ENCODE results near the gene RAB11A.
A peak's percentile ranks its signal among the peaks of the same experiment; 100 is the strongest.

Gene RAB11A

DNA sequence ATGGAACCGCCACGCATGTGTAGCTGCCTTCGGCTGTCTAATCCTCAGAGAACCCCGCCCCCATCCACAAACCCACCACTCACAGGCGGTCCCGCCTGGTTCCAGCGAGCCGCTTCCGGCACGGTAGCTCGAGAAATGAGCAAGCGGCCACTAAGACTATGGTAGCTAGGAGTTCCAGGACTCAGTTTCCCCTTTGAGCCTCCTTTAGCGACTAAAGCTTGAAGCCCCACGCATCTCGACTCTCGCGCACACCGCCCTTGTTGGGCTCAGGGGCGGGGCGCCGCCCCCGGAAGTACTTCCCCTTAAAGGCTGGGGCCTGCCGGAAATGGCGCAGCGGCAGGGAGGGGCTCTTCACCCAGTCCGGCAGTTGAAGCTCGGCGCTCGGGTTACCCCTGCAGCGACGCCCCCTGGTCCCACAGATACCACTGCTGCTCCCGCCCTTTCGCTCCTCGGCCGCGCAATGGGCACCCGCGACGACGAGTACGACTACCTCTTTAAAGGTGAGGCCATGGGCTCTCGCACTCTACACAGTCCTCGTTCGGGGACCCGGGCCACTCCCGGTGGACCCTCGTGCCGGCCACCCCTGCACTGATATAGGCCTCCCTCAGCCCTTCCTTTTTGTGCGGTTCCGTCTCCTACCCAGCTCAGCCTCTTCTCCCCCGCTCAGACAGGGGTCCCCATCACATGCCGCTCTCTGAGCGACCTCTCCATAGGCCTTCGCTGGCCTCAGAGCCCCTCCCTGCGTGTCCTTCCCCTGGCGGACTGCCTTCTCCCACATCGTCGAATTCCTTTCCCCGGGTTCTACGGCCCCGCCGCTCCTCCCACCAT, at the start of gene RAB11A:
Gene RAB11A, plus strand, starts transcription at position 366 of the 828 bp plus-strand sequence. Its CDS starts 95 bp downstream, at position 461.
- peak within 1 kb of the TSS; percentile 98 for H3K4me3 ChIP-seq (ENCODE audit: low read depth, low read length)
- TF ChIP-seq, protein P1, sequence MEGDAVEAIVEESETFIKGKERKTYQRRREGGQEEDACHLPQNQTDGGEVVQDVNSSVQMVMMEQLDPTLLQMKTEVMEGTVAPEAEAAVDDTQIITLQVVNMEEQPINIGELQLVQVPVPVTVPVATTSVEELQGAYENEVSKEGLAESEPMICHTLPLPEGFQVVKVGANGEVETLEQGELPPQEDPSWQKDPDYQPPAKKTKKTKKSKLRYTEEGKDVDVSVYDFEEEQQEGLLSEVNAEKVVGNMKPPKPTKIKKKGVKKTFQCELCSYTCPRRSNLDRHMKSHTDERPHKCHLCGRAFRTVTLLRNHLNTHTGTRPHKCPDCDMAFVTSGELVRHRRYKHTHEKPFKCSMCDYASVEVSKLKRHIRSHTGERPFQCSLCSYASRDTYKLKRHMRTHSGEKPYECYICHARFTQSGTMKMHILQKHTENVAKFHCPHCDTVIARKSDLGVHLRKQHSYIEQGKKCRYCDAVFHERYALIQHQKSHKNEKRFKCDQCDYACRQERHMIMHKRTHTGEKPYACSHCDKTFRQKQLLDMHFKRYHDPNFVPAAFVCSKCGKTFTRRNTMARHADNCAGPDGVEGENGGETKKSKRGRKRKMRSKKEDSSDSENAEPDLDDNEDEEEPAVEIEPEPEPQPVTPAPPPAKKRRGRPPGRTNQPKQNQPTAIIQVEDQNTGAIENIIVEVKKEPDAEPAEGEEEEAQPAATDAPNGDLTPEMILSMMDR (IDR thresholded peaks at IDR 0.05; ENCODE audit: low read depth, low read length) = 0 out of 2 replicates have a peak, but pooled peaks have one; percentile 14

DNA sequence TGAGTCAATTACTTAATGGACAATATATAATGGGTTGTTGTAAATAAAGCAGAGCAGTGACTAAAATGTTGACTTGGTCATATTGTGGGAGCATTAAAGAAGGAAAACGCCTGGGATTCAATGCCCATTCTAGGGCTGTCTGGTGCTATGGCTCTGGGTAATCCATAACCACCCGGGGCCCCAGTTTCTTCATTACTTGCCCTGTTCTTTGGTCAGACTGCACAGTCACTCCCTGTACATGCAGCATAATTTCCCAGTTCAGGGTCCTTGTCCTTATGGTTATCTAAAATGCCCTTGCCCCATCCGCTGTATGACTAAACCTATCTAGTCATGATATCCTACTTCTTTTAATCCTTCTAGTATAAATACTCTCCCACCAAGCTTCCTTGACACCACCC, 49.7 kb upstream of the RAB11A start:
- TF ChIP-seq, protein P1 (IDR thresholded peaks at IDR 0.05; ENCODE audit: low read depth, low read length) = no peak
- H3K4me3 ChIP-seq (ENCODE audit: low read depth, low read length) = no peak overlapping the region

DNA sequence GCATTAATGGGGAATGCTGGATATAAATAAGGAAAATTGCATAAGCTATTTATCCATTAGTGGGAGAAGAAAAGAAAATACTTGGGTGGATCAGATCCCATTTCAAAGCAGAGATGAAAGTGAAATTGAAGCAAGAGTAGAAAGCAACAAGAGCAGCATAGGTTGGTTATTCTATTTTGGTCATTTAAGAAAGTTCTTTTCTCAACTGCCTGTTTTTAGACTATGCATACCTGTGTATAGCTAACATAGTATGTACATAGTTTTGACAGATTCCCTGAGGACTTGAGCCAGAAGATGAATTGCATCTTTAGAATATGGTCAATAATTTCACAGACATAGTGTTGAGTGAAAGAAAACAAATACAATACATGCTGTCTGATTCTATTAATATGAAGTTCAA, 48.2 kb upstream of the RAB11A start:
- no peak overlapping the region for H3K4me3 ChIP-seq (ENCODE audit: low read depth, low read length)
- TF ChIP-seq, protein P1 (IDR thresholded peaks at IDR 0.05; ENCODE audit: low read depth, low read length) = no peak

DNA sequence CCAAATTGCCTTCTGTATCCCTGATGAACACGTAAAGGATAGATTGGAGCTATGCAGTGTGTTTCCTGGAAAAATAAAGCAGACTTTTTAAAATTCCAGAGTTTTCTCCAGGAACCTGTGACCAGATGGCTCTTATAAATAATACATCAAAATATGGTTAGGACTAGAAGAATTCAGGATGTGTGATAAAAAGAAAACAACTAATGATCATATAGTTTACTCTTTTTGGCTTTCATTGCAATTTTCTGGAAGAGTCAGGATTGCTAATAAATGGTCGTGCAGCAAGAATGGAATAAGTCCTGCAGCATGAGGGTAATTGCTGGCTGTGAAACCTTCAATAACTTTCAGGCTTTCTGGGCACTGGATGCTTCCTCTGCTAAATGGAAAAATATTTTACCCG, 47.0 kb upstream of the RAB11A start:
- TF ChIP-seq, protein P1 (IDR thresholded peaks at IDR 0.05; ENCODE audit: low read depth, low read length) = no peak
- no peak overlapping the region for H3K4me3 ChIP-seq (ENCODE audit: low read depth, low read length)

DNA sequence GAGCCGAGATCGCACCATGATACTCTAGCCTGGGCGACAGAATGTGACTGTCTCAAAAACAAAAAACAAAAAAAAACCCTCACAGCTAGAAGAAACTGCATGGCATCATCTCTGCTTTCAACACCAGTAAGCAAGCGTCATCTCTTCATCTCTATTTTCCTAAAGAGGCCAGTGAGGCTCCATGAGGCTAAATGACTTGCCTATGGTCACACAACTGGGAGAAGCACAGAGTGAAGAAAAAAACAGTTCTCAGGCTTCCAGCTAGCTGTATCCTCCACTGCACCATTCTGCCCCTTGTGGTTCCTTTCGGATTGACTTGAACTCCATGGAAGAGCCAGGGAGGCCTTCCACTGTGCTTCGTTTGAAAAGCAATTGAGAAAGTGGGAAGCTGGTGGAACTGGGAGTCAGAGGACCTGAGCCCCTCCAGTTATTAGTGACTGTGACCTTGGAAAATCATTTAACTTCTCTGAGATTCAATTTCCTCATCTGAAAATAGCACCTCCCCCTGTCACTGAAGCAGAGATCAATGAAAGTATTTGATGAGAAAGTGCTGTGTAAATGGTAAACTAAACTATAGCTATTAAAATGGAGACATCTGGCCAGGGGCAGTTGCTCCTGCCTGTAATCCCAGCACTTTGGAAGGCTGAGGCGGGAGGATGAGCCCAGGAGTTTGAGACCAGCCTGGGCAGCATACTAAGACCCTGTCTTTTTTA, 45.1 kb upstream of the RAB11A start:
- no peak overlapping the region for H3K4me3 ChIP-seq (ENCODE audit: low read depth, low read length)
- TF ChIP-seq, protein P1 (IDR thresholded peaks at IDR 0.05; ENCODE audit: low read depth, low read length) = peak; percentile 63

DNA sequence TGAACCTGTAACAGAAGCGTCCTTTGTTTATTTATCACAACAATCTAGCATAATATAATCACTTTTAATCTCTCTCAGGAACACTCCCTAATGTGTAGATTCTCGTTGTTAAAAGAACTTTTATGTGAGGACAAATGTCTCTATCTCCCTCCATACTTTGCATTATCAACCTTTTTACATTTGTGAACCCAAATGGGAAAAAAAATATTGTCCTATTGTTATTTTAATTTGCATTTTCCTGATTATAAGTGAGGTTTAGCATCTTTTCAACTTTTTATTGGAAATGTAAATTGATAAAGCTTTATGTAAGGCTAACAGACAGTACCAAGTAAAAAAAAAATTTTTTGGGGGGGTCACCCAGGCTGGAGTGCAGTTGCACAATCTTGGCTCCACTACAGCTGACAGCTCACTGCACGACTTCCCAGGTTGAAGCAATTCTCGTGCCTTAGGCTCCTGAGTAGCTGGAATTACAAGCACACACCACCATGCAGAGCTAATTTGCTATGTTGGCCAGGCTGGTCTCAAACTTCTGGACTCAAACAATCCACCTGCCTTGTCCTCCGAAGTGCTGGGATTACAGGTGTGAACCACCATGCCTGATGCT, 44.2 kb upstream of the RAB11A start:
- TF ChIP-seq, protein P1 (IDR thresholded peaks at IDR 0.05; ENCODE audit: low read depth, low read length) = no peak
- H3K4me3 ChIP-seq (ENCODE audit: low read depth, low read length) = no peak overlapping the region
